Endothelial cell (in vitro differentiated cells): ENCODE results near the gene SHC4. TPM values are rescaled to one million over a fixed set of nuclear protein-coding genes. Genes with fewer than 3 reads are reported as not detected.
"Not testable (repeated sequence)": the region's sequence is repeated elsewhere in the genome, so short reads cannot be mapped to it uniquely, and the experiment has no call there.

Source experiments
- DNase-seq: peaks from one replicate; pipeline ENCODE4 v3.0.0; 2021; ENCODE audit warnings: low spot score
- H3K27ac Mint-ChIP-seq: one replicate; pipeline ENCODE4 v1.8.0; 2021; ENCODE audit warnings: mixed read lengths, inconsistent platforms; ENCODE audit not compliant: unreplicated experiment
- H3K27me3 Mint-ChIP-seq: one replicate; pipeline ENCODE4 v1.8.0; 2021; ENCODE audit warnings: mild to moderate bottlenecking, moderate library complexity, mixed read lengths, inconsistent platforms; ENCODE audit not compliant: unreplicated experiment
- H3K36me3 Mint-ChIP-seq: one replicate; pipeline ENCODE4 v1.8.0; 2021; ENCODE audit warnings: mild to moderate bottlenecking, low read depth, mixed read lengths, inconsistent platforms; ENCODE audit not compliant: unreplicated experiment
- H3K4me1 Mint-ChIP-seq: one replicate; pipeline ENCODE4 v1.8.0; 2021; ENCODE audit warnings: mild to moderate bottlenecking, mixed read lengths, inconsistent platforms; ENCODE audit not compliant: unreplicated experiment
- H3K4me3 Mint-ChIP-seq: one replicate; pipeline ENCODE4 v1.8.0; 2021; ENCODE audit warnings: mild to moderate bottlenecking, mixed read lengths, inconsistent platforms; ENCODE audit not compliant: unreplicated experiment
- H3K9me3 Mint-ChIP-seq: one replicate; pipeline ENCODE4 v1.8.0; 2021; ENCODE audit warnings: mixed read lengths, inconsistent platforms; ENCODE audit not compliant: unreplicated experiment
- CTCF ChIP-seq: fragments of 200-600 bp; sonication (generic); IDR thresholded peaks from one replicate; pipeline ENCODE4 v1.5.0; 2021; ENCODE audit warnings: antibody characterized with exemption; ENCODE audit not compliant: unreplicated experiment
- total RNA-seq: library from RNA; stranded (reverse); fragmentation: NEBNext Ultra II Directional; extraction: Animal tissue kit (Norgen Biotek cat#: 25700); gene quantifications from one replicate; pipeline ENCODE4 v1.2.1, GENCODE V29; 2021; ENCODE audit not compliant: unreplicated experiment

Gene SHC4
- total RNA-seq, 1 donor from 2014 or later, result 6.8 TPM

GRCh38 chr15:48976444-48977088 is 12.8 kb upstream of the SHC4 start:
- TF ChIP-seq CTCF, result no peak
- H3K36me3 Mint-ChIP-seq, result no peaks in the 10 kb centered on the region
- no peak overlapping the region for H3K27ac Mint-ChIP-seq
- no peak overlapping the region for H3K4me3 Mint-ChIP-seq
- no peaks in the 10 kb centered on the region for H3K9me3 Mint-ChIP-seq
- peaks cover 7% of the 10 kb centered on the region for H3K4me1 Mint-ChIP-seq
- H3K27me3 Mint-ChIP-seq, result peaks cover 3% of the 10 kb centered on the region
- DNase-seq, result no peak

- Mint-ChIP-seq H3K27me3 (peaks cover 3% of the 10 kb centered on the region), H3K27ac (peak overlapping the region; percentile 48), H3K4me1 (peaks cover 7% of the 10 kb centered on the region), H3K4me3 (peak overlapping the region; percentile 62), H3K36me3 (no peaks in the 10 kb centered on the region), H3K9me3 (no peaks in the 10 kb centered on the region)
- peak; percentile 96 for TF ChIP-seq CTCF
- DNase-seq, result peak; percentile 95
These were observed 12.0 kb upstream of the SHC4 start for GRCh38 chr15:48975472-48976419.

GRCh38 chr15:48974882-48975281 is 11.2 kb upstream of the SHC4 start:
- no peaks in the 10 kb centered on the region for H3K9me3 Mint-ChIP-seq
- no peaks in the 10 kb centered on the region for H3K36me3 Mint-ChIP-seq
- no peak overlapping the region for H3K27ac Mint-ChIP-seq
- TF ChIP-seq CTCF, result no peak
- H3K4me1 Mint-ChIP-seq, result peaks cover 7% of the 10 kb centered on the region
- no peak for DNase-seq
- H3K4me3 Mint-ChIP-seq, result no peak overlapping the region
- peaks cover 3% of the 10 kb centered on the region for H3K27me3 Mint-ChIP-seq

GRCh38 chr15:48972750-48973503 is 9.2 kb upstream of the SHC4 start:
- Mint-ChIP-seq H3K36me3 (no peaks in the 10 kb centered on the region), H3K9me3 (no peaks in the 10 kb centered on the region), H3K27ac (no peak overlapping the region), H3K4me3 (no peak overlapping the region), H3K27me3 (peaks cover 3% of the 10 kb centered on the region), H3K4me1 (peaks cover 7% of the 10 kb centered on the region)
- no peak for DNase-seq
- no peak for TF ChIP-seq CTCF

GRCh38 chr15:48970926-48971325 is 7.2 kb upstream of the SHC4 start:
- H3K4me1 Mint-ChIP-seq, result peaks cover 10% of the 10 kb centered on the region
- not testable (repeated sequence) for H3K36me3 Mint-ChIP-seq, H3K27ac Mint-ChIP-seq, DNase-seq, H3K27me3 Mint-ChIP-seq, H3K4me3 Mint-ChIP-seq, H3K9me3 Mint-ChIP-seq
